Breast epithelium (tissue), 4 donors: ENCODE data around the gene ANKRD10. TPM values are rescaled to one million over a fixed set of nuclear protein-coding genes. Genes with fewer than 3 reads are reported as not detected.

Experiments
- DNase-seq, 2 donors: peaks; one replicate each; pipeline ENCODE4 v3.0.0-alpha.2; 2019; ENCODE audit warnings: low spot score in 2 of 2
- H3K27ac ChIP-seq, 2 donors: fragments of 200-600 bp; sonication (generic) in 1 of 2; one replicate each; pipeline ENCODE4 v1.5.1; 2016 to 2019; ENCODE audit warnings: mild to moderate bottlenecking in 1 of 2
- H3K27me3 ChIP-seq, 2 donors: fragments of 200-600 bp; sonication (generic) in 1 of 2; one replicate each; pipeline versions ENCODE4 v1.5.1 to v1.6.0; 2017 to 2019; ENCODE audit warnings: control low read depth in 1 of 2, mild to moderate bottlenecking in 1 of 2
- H3K36me3 ChIP-seq: fragments of 200-600 bp; one replicate; pipeline ENCODE4 v1.5.1; 2019
- H3K4me1 ChIP-seq, 2 donors: fragments of 200-600 bp; sonication (generic); one replicate each; pipeline ENCODE4 v1.5.1; 2016 to 2019; ENCODE audit warnings: control low read depth in 1 of 2
- H3K4me3 ChIP-seq, 3 donors: fragments of 200-600 bp; sonication (generic); 1 replicate in 2 of 3; 2 replicates in 1 of 3; pipeline ENCODE4 v1.5.1; 2016 to 2019; ENCODE audit warnings: mild to moderate bottlenecking in 3 of 3, moderate library complexity in 2 of 3
- H3K9me3 ChIP-seq, 2 donors: fragments of 200-600 bp; sonication (generic) in 1 of 2; one replicate each; pipeline ENCODE4 v1.5.1; 2016 to 2019; ENCODE audit warnings: control low read depth in 1 of 2
- POLR2A ChIP-seq: fragments of 450-650 bp; IDR thresholded peaks from one replicate; pipeline ENCODE4 v1.6.1; 2016; ENCODE audit warnings: antibody characterized with exemption, mild to moderate bottlenecking, moderate library complexity
- POLR2AphosphoS5 ChIP-seq, 3 donors: sonication (generic); formaldehyde crosslinking; IDR thresholded peaks; one replicate each; pipeline ENCODE4 v1.6.1; 2017; ENCODE audit warnings: antibody characterized with exemption in 3 of 3
- intact Hi-C: fragments of 100-400 bp; cut with DNase I; formaldehyde crosslinking; loops from one replicate; pipeline ENCODE4 v1.15.1; 2023; ENCODE audit warnings: low total_unique reads
- total RNA-seq, 3 donors: library from RNA; depleted of rRNA; stranded (reverse); fragments of >200 nt; gene quantifications; one replicate each; pipeline ENCODE4 v1.1.0, GENCODE V29; 2016
- TF ChIP-seq, protein P1 (sequence below), 3 donors: fragments of 450-650 bp; IDR thresholded peaks; one replicate each; pipeline ENCODE4 v1.5.1; 2016 to 2017; ENCODE audit warnings: antibody characterized with exemption in 3 of 3, mild to moderate bottlenecking in 3 of 3, moderate library complexity in 3 of 3

ANKRD10 gene
- total RNA-seq, 3 donors from 2014 or later = 133 to 206 (median 193) TPM

DNA sequence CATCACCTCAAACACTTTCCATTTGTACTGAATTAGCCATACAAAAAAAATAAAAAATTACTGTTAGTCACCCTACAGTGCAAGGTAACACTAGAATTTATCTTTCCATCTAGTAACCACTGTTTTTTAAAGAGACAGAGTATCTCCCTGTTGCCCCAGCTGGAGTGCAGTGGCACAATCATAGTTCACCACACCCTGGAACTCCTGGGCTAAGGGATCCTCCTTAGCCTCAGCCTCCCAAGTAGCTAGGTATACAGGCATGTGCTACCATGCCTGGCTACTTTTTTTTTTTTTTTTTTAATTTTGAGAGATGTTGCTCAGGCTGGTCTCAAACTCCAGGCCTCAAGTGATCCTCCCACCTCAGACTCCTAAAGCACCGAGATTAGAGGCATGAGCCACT, 17.9 kb downstream of the ANKRD10 start:
- TF ChIP-seq POLR2AphosphoS5 (IDR thresholded peaks at IDR 0.05) (no peak), POLR2A (no peak)
- TF ChIP-seq, protein P1, sequence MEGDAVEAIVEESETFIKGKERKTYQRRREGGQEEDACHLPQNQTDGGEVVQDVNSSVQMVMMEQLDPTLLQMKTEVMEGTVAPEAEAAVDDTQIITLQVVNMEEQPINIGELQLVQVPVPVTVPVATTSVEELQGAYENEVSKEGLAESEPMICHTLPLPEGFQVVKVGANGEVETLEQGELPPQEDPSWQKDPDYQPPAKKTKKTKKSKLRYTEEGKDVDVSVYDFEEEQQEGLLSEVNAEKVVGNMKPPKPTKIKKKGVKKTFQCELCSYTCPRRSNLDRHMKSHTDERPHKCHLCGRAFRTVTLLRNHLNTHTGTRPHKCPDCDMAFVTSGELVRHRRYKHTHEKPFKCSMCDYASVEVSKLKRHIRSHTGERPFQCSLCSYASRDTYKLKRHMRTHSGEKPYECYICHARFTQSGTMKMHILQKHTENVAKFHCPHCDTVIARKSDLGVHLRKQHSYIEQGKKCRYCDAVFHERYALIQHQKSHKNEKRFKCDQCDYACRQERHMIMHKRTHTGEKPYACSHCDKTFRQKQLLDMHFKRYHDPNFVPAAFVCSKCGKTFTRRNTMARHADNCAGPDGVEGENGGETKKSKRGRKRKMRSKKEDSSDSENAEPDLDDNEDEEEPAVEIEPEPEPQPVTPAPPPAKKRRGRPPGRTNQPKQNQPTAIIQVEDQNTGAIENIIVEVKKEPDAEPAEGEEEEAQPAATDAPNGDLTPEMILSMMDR (IDR thresholded peaks at IDR 0.05) = no peak
- no peak for DNase-seq
- H3K36me3 ChIP-seq = peaks cover 4% of the 10 kb centered on the region
- intact Hi-C loops = no loop called here
- H3K4me3 ChIP-seq = no peak overlapping the region
- H3K4me1 ChIP-seq = no peaks in the 10 kb centered on the region
- no peaks in the 10 kb centered on the region for H3K9me3 ChIP-seq
- no peak overlapping the region for H3K27ac ChIP-seq
- no peaks in the 10 kb centered on the region for H3K27me3 ChIP-seq

DNA sequence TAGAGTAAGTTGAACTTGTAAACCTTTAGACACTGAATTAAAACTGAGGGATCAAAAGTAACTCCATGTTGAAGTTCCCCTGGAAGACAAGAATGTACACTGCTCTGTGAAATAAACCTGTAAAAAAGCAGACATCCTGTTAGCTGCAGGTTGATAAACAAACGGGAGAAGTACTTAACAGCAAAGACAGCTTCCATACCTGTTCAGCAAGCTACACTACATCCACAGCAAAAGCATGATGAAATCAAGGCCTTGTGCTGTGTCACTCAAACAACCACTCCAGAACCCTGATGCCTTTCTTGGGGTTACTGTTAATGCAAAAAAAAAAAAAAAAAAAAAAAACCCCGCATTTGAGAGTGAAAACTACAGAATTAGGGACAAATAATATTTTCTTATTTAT, 20.8 kb downstream of the ANKRD10 start:
- H3K4me1 ChIP-seq = no peaks in the 10 kb centered on the region
- H3K4me3 ChIP-seq = no peak overlapping the region
- no peak overlapping the region for H3K27ac ChIP-seq
- TF ChIP-seq, protein P1 (IDR thresholded peaks at IDR 0.05) = no peak
- intact Hi-C loops = no loop called here
- no peaks in the 10 kb centered on the region for H3K27me3 ChIP-seq
- H3K9me3 ChIP-seq = no peaks in the 10 kb centered on the region
- DNase-seq = no peak
- peaks cover 4% of the 10 kb centered on the region for H3K36me3 ChIP-seq

DNA sequence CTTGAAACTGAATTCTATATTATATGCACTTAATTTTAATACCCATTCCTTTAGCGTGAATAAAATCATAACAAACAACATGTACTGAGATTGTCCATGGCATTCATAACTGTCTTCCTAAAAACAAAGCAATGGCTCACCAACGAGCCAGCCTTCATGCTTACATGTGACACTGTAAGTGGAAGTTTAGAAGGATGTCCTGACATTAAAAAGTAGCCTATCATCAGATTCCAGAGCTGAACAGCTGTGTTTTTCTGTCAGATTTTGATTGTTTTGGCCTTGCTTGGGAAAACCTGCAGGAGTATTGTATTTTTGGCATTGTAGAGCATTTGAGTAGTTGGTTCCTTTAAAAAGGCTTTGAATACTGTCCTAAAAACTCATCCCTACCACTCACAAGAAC, 21.3 kb downstream of the ANKRD10 start:
- DNase-seq = no peak

GRCh38 chr13:110890279-110891165, 24.3 kb downstream of the ANKRD10 start:
- Histone ChIP-seq H3K36me3 (peaks cover 4% of the 10 kb centered on the region), H3K4me1 (no peaks in the 10 kb centered on the region), H3K27ac (no peak overlapping the region), H3K27me3 (no peaks in the 10 kb centered on the region), H3K4me3 (no peak overlapping the region), H3K9me3 (no peaks in the 10 kb centered on the region)
- no peak for DNase-seq
- TF ChIP-seq POLR2AphosphoS5 (IDR thresholded peaks at IDR 0.05) = no peak
- TF ChIP-seq POLR2A = no peak
- TF ChIP-seq, protein P1 (IDR thresholded peaks at IDR 0.05) = no peak
- intact Hi-C loops = no loop called here

More for the DNA sequence above, 21.3 kb downstream of the ANKRD10 start:
- Histone ChIP-seq H3K27ac (no peak overlapping the region), H3K4me3 (no peak overlapping the region), H3K4me1 (no peaks in the 10 kb centered on the region), H3K9me3 (no peaks in the 10 kb centered on the region), H3K27me3 (no peaks in the 10 kb centered on the region), H3K36me3 (peaks cover 4% of the 10 kb centered on the region)
- TF ChIP-seq POLR2A = no peak
- intact Hi-C loops = no loop called here

DNA sequence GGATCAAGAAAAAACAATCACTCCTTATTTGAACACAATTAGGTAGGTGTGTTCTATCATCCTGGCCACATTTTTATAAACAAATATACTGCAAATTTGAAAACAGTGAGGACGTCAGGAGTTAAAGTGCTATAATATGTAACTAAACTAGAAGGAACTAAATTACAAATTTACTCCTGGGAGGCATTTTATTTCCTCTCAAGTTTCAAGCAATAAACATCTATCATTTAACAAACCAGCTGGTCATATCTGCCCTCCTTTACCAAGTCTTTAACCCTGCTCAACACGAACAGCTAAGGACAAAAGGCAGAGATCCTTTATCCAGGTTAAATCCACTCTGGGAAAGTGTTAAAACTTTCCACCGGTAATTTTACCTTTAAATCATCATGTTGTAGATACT, 26.5 kb downstream of the ANKRD10 start:
- peaks cover 3% of the 10 kb centered on the region for H3K36me3 ChIP-seq
- no peaks in the 10 kb centered on the region for H3K9me3 ChIP-seq
- DNase-seq = no peak
- TF ChIP-seq POLR2AphosphoS5 (IDR thresholded peaks at IDR 0.05) = no peak
- no peak for TF ChIP-seq POLR2A
- TF ChIP-seq, protein P1 (IDR thresholded peaks at IDR 0.05) = no peak
- H3K4me3 ChIP-seq = no peak overlapping the region
- H3K27me3 ChIP-seq = no peaks in the 10 kb centered on the region
- H3K27ac ChIP-seq = peak overlapping the region in 1 of 2 donors; percentile 1
- intact Hi-C loops = no loop called here
- H3K4me1 ChIP-seq = no peaks in the 10 kb centered on the region
